Uterus (tissue), 2 donors: Measurements from ENCODE around the gene ERI2.
A peak's percentile ranks its signal among the peaks of the same experiment; 100 is the strongest.

Source experiments
- CTCF ChIP-seq, 4 experiments: fragments of 200-600 bp in 2 of 4; fragments of 450-650 bp in 2 of 4; sonication (generic) in 2 of 4; IDR thresholded peaks; one replicate each; pipeline ENCODE4 v1.5.1; 2016 to 2019; ENCODE audit warnings: antibody characterized with exemption in 4 of 4, mild to moderate bottlenecking in 2 of 4, moderate library complexity in 1 of 4
- POLR2A ChIP-seq, 2 donors: fragments of 450-650 bp; IDR thresholded peaks; one replicate each; pipeline ENCODE4 v1.6.1; 2016; ENCODE audit warnings: antibody characterized with exemption in 2 of 2, mild to moderate bottlenecking in 1 of 2, moderate library complexity in 1 of 2

GRCh38 chr16:20851601-20852000 lies 45.3 kb upstream of the ERI2 start:
- TF ChIP-seq POLR2A (IDR thresholded peaks at IDR 0.05) = peak in 1 of 2 donors; percentile 32
- no peak for TF ChIP-seq CTCF (IDR thresholded peaks at IDR 0.05)
